Measurements from ENCODE around the gene ENTR1. TPM values are rescaled to one million over a fixed set of nuclear protein-coding genes. Genes with fewer than 3 reads are reported as not detected.

The ENTR1 gene
- total and polyA plus RNA-seq, 2 of the 13 experiments (the other 11 are each of a cell fraction or from before 2014, with no cell fraction given), result 70.1 to 76.4 TPM

- Histone ChIP-seq H3K9me3 (ENCODE audit: low read length) (no peaks in the 10 kb centered on the region), H2AFZ (ENCODE audit: low read length) (no peak overlapping the region), H3K9ac (ENCODE audit: insufficient read depth, low read depth, low read length) (no peak overlapping the region), H4K20me1 (ENCODE audit: insufficient read depth, low read length) (no peaks in the 10 kb centered on the region), H3K4me2 (ENCODE audit: low read depth, low read length) (no peak overlapping the region), H3K27ac (ENCODE audit: extremely low read length, insufficient read depth, low read length) (no peak overlapping the region), H3K4me3 (replicated peaks in 1 of 3; ENCODE audit: insufficient read depth in 1 of 3, low read depth in 2 of 3, low read length in 3 of 3) (no peak overlapping the region), H3K36me3 (replicated peaks in 1 of 2; ENCODE audit: control insufficient read depth in 1 of 2, insufficient read depth in 2 of 2, low read length in 2 of 2) (peaks cover 26 to 67% of the 10 kb centered on the region in 2 experiments; a peak in 4 of 5 replicates), H3K27me3 (ENCODE audit: control insufficient read depth in 1 of 2, insufficient read depth in 2 of 2, low read length in 2 of 2) (no peaks in the 10 kb centered on the region), H3K79me2 (ENCODE audit: insufficient read depth, low read length) (no peaks in the 10 kb centered on the region), H3K4me1 (ENCODE audit: insufficient read depth, low read length) (no peaks in the 10 kb centered on the region)
- intact Hi-C loops (cut with micrococcal nuclease; ENCODE audit: unreplicated experiment), result no loop called here
- TF ChIP-seq ZBTB39 (CRISPR knock-in tag; IDR thresholded peaks at IDR 0.05) (no peak), ZNF629 (CRISPR knock-in tag; conservative IDR thresholded peaks at IDR 0.05) (no peak), MLLT10 (CRISPR knock-in tag; IDR thresholded peaks at IDR 0.05) (no peak), ZNF775 (CRISPR knock-in tag; IDR thresholded peaks at IDR 0.05; ENCODE audit: borderline replicate concordance) (no peak), FOXA1 (IDR thresholded peaks at IDR 0.05) (no peak), FOXA1 (CRISPR knock-in tag; IDR thresholded peaks at IDR 0.05) (no peak)
- TF ChIP-seq, protein P1, sequence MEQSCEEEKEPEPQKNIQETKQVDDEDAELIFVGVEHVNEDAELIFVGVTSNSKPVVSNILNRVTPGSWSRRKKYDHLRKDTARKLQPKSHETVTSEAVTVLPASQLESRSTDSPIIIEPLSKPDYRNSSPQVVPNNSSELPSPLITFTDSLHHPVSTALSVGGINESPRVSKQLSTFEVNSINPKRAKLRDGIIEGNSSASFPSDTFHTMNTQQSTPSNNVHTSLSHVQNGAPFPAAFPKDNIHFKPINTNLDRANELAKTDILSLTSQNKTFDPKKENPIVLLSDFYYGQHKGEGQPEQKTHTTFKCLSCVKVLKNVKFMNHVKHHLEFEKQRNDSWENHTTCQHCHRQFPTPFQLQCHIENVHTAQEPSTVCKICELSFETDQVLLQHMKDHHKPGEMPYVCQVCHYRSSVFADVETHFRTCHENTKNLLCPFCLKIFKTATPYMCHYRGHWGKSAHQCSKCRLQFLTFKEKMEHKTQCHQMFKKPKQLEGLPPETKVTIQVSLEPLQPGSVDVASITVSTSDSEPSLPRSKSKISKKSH (CRISPR knock-in tag; IDR thresholded peaks at IDR 0.05; ENCODE audit: borderline replicate concordance), result no peak
- TF ChIP-seq, protein P2, sequence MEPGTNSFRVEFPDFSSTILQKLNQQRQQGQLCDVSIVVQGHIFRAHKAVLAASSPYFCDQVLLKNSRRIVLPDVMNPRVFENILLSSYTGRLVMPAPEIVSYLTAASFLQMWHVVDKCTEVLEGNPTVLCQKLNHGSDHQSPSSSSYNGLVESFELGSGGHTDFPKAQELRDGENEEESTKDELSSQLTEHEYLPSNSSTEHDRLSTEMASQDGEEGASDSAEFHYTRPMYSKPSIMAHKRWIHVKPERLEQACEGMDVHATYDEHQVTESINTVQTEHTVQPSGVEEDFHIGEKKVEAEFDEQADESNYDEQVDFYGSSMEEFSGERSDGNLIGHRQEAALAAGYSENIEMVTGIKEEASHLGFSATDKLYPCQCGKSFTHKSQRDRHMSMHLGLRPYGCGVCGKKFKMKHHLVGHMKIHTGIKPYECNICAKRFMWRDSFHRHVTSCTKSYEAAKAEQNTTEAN (CRISPR knock-in tag; conservative IDR thresholded peaks at IDR 0.05), result no peak
- in situ Hi-C loops (cut with HindIII; ENCODE audit: extremely low pct_ligation_motif_present, low pct_unique_long_range_greater_than_20kb), result no loop called here
- DNase-seq (ENCODE audit: low spot score) (no peak), FAIRE-seq (no peak), ATAC-seq (no peak)
- no TSS peak for BruUV-seq (replicated peaks)
- CTCF ChIA-PET (ENCODE audit: low intra/inter-chr PET ratio, low total read pairs), result no interaction called here
- 100% methylated on average over 11 of the region's 19 CpGs for WGBS (ENCODE audit: low lambda C conversion rate)
- POLR2A ChIA-PET, result no interaction called here
These were observed 23.2 kb downstream of the ENTR1 start for GRCh38 chr9:136387217-136387616.

Measured in HepG2 (cell line).